ENCODE data around the gene AK5.

DNA sequence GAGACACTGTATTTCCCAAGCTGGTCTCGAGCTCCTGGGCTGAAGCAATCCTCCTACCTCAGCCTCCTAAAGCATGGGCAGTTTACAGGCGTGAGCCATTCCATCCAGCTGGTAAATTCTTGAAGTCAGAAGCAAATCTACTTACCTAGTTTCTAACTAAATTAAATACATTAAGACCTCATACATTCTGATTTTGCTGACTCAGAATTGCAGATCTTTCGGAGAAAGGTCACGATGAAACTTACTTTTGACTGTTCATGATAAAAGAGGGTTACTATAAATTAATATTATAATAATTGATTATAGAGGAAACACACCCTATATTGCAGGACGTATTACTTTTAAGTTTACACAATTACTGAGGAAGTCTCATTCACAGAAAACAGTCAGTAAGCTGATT, 268.3 kb downstream of the AK5 start:
- TF ChIP-seq, protein P1, sequence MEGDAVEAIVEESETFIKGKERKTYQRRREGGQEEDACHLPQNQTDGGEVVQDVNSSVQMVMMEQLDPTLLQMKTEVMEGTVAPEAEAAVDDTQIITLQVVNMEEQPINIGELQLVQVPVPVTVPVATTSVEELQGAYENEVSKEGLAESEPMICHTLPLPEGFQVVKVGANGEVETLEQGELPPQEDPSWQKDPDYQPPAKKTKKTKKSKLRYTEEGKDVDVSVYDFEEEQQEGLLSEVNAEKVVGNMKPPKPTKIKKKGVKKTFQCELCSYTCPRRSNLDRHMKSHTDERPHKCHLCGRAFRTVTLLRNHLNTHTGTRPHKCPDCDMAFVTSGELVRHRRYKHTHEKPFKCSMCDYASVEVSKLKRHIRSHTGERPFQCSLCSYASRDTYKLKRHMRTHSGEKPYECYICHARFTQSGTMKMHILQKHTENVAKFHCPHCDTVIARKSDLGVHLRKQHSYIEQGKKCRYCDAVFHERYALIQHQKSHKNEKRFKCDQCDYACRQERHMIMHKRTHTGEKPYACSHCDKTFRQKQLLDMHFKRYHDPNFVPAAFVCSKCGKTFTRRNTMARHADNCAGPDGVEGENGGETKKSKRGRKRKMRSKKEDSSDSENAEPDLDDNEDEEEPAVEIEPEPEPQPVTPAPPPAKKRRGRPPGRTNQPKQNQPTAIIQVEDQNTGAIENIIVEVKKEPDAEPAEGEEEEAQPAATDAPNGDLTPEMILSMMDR (IDR thresholded peaks at IDR 0.05), result no peak
- no peak for TF ChIP-seq POLR2A (IDR thresholded peaks at IDR 0.05)
